GM13977 (cell line): ENCODE results near the gene NTN1.

Experiments used
- DNase-seq: peaks from one replicate; pipeline ENCODE4 v3.0.0; 2012; ENCODE audit warnings: low spot score
- CTCF ChIP-seq: IDR thresholded peaks from 2 replicates; pipeline ENCODE4 v1.5.1; 2012; ENCODE audit warnings: mild to moderate bottlenecking, control low read depth; ENCODE audit not compliant: insufficient read depth; ENCODE audit errors: extremely low read depth, missing control alignments
- in situ Hi-C: fragments of 300-500 bp; cut with MboI; formaldehyde crosslinking; loops from one replicate; pipeline ENCODE4 v1.12.0; 2022; ENCODE audit warnings: low sequenced_read_pairs, low pct_unique_long_range_greater_than_20kb, mixed read lengths, inconsistent platforms; ENCODE audit not compliant: unreplicated experiment

The NTN1 gene

GRCh38 chr17:8997994-8998628 is 23.2 kb upstream of the NTN1 start:
- peak; percentile 82 for DNase-seq
- TF ChIP-seq CTCF: peak; percentile 98
- in situ Hi-C loops: loop anchor here (10.0 to 25.0 kb wide), 3 partner anchors 243 to 586 kb away; partner anchors contain the start of gene SPDYE4

- in situ Hi-C loops: no loop called here
- no peak for TF ChIP-seq CTCF
- DNase-seq: no peak
Measured at GRCh38 chr17:9001559-9001958, 19.8 kb upstream of the NTN1 start.

DNA sequence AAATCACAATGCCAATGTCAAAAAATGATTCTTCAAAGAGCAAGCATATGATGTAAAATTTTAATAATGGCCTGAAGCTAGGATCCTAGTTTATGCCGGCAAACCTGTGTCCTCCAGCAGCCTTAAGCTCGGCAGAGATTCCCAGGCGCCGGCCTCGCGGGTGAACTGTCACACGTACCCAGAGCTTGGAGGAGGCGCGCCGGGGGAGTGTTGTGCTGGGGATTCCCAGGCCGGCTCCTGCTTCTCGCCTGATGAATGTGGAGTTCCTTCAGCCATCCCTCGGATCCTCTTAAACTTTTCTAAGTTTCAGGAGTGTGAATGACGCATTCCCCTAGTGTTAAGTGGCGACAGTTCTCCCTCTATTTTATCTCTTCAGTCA is 19.1 kb upstream of the NTN1 start:
- in situ Hi-C loops: no loop called here
- peak; percentile 37 for DNase-seq
- no peak for TF ChIP-seq CTCF

- TF ChIP-seq CTCF: peak; percentile 43
- peak; percentile 86 for DNase-seq
- in situ Hi-C loops: no loop called here
Measured at GRCh38 chr17:9002606-9003354, 18.5 kb upstream of the NTN1 start.

DNA sequence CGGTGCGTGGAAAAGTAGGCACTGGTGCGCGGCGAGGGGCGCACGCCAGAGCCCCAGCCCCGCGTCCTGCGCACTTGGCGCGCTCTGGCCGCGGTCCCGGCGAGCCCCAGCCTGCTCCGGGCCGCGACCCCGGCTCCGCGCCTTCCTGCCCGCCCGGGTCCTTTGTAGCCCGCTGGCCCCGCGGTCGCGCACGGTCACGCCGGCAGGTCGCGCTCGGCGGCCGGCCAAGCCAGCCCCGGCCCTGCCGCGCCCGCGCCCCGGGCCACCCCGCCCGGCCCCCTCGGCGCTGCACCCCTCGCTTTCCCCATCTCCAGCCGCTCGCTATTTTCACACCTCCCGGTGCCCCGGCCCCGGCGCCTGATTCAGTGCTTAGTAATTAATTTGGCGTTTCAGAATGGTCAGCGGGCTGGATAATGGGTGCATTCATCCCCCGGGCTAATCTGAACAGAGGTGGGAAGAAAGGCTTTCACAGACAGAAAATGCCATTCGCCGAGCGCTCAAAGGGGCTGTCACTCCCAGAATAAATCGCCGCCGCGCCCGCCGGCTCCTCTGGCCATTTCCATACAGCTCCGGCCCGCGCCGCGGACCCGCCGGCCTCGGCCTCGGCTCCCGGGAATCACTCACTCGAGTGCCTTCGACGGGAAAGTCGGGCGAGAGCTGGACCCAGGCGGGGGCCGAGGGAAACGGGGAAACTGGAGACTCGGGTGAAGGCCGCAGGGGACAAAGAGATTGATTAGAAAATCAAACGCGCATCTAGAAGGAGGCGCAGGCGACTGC is 17.8 kb upstream of the NTN1 start:
- in situ Hi-C loops: no loop called here

More for the DNA sequence above, 17.8 kb upstream of the NTN1 start:
- DNase-seq: peak; percentile 64
- TF ChIP-seq CTCF: peak; percentile 15
